Middle frontal gyrus (tissue), 1 donor: ENCODE measurements around the gene AGR2.
"Not testable (repeated sequence)": the region's sequence is repeated elsewhere in the genome, so short reads cannot be mapped to it uniquely, and the experiment has no call there.

Source experiments
- DNase-seq: peaks from one replicate; pipeline ENCODE4 v3.0.0-alpha.2; 2015; ENCODE audit warnings: low spot score; ENCODE audit errors: extremely low spot score

Gene AGR2

GRCh38 chr7:16774986-16775385 lies 29.8 kb downstream of the AGR2 start:
- no peak for DNase-seq

DNA sequence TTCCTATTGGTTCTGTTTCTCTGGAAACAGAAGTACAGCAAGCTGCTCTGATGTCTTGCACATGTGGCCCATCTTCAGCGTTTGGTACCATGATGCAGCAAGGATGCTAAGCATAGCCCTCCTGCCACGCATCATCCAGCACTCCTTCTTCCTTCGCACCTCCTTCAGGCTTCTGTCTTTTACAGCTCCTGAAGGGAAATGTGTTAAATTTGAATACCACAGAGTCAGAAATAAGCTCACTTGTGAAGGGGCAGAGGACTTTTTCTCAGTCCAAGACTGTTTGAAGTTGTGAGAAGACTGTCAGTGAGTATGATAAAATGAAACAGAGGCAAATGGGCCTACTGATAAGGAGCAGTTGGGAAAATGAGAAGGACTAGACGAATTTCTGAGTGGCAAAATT lies 30.5 kb downstream of the AGR2 start:
- peak; percentile 56 for DNase-seq

DNA sequence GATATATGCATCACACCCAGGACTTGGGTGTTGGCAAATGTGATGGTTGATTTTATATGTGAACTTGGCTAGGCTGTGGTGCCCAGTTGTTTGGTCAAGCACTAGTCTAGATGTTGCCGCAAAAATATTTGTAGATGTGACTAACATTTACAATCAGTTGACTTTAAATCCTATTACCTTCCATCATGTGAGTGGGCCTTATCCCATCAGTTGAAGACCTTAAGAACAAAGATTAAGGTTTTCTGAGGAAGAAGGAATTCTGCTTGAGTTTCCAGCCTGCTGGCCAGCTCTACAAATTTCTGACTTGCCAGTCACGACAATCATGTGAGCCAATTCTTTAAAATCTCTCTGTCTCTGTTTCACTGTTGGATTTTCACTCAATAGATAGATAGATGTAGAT lies 30.9 kb downstream of the AGR2 start:
- no peak for DNase-seq

DNA sequence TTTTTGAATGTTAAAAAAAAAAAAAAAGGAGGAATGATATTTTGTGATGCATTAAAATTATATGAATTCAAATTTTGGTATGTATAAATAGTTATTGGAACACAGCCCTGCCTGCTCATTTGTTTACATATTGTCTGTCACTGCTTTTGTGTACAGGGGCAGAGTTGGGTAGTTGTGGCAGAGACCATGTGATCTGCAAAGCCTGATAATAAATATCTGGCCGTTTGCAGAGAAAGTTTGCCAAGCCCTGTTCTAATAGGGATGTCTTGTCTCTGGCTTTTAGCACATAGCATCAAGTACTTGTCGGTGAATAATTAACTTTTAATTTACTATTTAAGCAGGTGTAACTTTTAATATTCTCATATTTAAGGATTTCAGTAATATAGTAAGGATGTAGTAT lies 31.5 kb downstream of the AGR2 start:
- no peak for DNase-seq

GRCh38 chr7:16770657-16771329 lies 34.0 kb downstream of the AGR2 start:
- DNase-seq: no peak

DNA sequence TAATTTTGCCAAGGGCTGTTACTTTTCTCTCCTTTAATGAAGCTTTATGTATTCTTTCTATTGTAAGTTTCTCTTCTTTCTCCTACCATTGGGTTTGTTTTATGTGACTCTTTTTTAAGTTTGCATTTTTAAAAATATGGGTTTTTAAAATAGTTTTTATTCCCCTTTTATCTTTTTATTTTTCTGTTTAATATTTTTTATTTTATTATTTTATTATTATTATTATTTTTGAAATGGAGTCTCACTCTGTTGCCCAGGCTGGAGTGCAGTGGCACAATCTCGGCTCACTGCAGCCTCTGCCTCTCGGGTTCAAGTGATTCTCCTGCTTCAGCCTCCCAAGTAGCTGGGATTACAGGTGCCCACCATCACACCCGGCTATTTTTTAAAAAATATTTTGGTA lies 34.8 kb downstream of the AGR2 start:
- not testable (repeated sequence) for DNase-seq

DNA sequence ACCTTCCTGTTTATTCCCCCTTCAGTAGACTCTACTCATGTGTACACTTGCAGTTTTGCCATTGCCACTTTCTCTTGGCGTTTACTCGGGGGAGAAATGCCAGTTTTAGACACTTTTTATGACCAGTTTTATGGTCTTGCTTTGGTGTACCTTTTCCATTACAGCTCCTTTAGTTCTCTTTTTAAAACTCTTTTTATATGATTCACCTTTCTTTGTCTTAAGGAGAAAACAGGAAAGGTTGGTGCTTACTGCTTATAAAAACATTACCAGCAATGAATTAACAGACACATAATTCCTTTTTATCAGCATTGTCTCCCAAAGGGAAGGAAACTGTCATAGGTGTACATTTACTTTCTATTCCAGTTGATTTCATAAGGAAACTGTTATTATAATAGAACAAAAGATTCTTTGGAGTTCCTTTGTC lies 39.4 kb downstream of the AGR2 start:
- DNase-seq: no peak

DNA sequence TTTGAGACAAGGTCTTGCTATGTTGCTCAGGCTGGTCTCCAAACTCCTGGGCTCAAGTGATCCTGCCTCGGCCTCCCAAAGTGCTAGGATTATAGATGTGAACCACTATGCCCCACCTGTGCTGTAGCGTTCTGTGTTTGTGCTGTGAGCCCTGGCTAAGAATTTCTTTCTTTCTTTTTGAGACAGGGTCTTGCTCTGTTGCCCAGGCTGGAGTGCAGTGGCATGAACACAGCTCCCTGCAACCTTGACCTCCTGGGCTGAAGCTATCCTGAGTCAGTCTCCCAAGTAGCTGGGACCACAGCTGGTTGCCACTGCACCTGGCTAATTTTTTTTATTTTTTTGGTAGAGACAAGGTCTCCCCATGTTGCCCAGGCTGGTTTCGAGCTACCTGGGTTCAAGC lies 39.9 kb downstream of the AGR2 start:
- DNase-seq: no peak

- no peak for DNase-seq
Measured at GRCh38 chr7:16762177-16762576, 42.6 kb downstream of the AGR2 start.

DNA sequence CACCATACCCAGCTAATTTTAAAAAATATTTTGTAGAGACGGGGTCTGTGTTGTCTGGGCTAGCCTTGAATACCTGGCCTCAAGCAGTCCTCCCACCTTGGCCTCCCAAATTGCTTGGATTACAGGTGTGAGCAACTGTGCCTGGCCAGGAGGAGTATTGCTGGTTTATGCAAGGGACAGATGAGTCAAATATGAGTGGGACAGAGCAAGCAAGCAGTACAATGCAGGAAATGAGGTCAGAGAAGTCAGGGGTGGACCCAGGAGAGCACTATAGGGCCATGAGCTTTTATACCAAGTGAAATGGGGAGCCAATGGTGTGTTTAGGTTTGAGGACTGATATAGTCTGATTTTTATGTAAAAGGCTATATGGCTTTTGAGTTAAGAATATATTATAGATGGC lies 45.0 kb downstream of the AGR2 start:
- no peak for DNase-seq

DNA sequence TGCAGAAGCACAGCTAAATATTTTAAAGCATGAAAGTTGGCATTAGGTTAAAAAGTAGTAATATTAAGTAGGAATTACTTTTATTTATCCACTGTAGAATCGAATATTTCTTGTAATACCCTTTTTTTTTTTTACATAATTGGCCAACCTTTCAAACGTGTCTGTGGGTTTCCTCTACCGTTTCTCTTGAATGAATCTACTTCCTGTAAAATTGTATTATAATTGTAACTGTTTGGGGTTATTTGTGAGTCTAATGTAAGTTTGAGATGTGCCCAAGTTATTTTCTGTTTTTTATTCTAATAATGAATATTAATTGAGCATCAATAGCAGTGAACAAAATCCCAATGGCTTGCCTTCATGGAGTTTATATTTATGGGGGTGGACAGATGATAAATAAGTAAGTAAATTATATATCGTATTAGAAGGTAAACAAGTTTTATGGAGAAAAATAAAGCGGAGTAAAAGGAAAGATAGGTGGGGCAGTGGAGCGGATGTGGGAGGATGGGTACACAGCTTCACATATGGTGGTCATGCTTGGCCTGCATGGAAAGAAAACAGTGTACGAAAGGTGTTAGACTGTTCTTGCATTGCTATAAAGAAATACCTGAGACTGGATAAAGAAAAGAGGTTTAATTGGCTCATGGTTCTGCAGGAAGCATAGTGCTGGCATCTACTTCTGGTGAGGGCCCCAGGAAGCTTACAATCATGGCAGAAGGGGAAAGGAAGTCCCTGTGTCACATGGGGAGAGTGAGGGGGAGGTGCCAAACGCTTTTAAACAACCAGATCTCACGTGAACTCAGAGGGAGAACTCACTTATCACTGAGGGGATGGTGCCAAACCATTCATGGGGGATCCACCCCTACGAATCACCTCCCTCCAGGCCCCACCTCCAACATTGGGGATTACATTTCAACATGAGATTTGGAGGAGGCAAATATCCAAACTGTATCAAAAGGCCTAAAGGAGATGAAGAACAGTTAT lies 45.9 kb downstream of the AGR2 start:
- DNase-seq: no peak

GRCh38 chr7:16758036-16758435 lies 46.8 kb downstream of the AGR2 start:
- DNase-seq: no peak

- DNase-seq: no peak
Measured at GRCh38 chr7:16755397-16755796, 49.4 kb downstream of the AGR2 start.

- no peak for DNase-seq
Measured at GRCh38 chr7:16754856-16755317, 49.9 kb downstream of the AGR2 start.

DNA sequence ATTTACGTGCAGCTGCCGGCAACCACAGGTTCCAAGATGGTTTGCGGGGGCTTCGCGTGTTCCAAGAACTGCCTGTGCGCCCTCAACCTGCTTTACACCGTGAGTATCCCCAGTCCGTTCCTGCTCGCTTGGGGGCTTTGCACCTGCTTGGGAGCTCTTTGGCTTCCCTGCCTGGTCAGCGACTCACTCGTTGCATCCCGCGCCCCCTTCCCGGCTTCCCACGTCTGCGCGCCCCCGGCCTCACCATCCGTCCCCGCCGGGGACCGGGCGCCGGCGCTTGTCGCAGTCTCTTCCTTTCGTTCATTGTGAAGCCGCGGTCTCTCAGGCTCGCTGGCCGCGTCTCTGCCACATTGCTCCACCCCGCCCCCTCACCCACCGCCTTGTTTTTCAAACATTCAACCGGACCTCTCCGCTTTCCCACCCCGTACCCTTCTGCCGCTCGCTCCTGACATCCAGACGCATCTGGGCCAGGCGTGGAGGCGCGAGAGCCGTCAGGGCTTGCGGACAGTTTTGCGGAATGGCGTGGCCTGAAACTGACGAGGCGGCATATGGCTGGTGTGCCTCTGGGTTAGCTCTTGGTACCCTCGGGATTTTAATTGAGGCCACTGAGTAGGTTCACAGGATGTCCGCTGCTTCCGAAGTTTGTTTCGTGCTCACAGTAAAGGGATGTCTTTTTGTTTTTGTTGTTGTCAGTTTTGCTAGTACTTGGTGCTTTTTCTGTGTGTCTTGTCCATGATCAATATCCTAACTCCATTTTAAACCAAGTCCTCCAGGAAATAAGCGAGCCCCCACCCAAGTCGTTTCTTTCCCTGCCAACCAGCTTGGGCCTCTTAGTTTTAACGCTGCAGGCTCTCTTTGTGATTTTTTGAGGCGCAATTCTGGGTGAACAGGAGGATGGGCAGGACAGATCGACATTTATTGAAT lies 50.6 kb downstream of the AGR2 start:
- DNase-seq: no peak

- no peak for DNase-seq
Measured at GRCh38 chr7:16753102-16753931, 51.5 kb downstream of the AGR2 start, which contains the start of gene TSPAN13. TSPAN13 (plus strand) TSS chr7:16753755; CDS start chr7:16753968, 213 bp downstream.

DNA sequence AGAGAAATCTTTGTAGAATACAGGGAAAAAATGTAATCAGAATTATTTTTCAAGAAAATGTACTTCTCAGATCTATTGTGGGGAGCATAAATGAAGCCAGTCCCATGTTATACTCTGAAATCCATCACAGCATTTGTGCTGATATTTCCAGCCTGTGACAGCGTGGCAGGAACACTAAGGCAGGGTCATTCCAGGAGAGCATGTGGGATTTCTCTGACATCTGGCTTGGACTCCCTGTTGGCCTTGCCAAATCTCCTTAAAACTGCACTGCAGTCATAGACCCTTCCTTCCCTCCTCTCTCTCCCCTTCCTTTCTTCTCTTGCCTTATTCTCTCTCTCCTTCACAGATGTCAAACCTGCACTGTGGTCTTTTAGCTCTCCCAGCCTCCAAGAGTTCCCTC lies 57.7 kb downstream of the AGR2 start:
- DNase-seq: no peak

GRCh38 chr7:16745645-16746044 lies 59.2 kb downstream of the AGR2 start:
- no peak for DNase-seq

GRCh38 chr7:16744518-16745250 lies 60.1 kb downstream of the AGR2 start:
- DNase-seq: no peak

- DNase-seq: no peak
Measured at GRCh38 chr7:16743236-16743635, 61.6 kb downstream of the AGR2 start.
